ENCODE measurements around the gene UMOD.

The UMOD gene

DNA sequence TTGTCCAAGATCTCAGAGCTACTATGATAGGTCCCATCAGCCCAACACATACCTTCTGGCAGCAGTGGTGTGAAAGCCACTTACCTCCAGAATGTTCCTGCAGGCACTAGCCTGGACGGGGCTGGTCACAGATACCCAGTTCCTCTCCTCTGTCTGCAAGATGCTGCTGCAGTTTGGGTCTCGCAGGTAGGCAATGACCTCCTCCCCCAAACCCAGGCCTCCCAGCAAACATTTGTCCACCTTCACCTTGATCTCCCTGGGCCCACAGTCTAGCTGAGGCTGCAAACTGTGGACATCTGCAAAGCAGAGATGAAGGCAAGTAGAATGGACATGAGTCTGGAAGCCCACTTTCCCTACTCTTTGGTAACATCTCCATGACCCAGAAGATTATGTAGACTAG lies 32.3 kb downstream of the UMOD start:
- TF ChIP-seq TEAD4 (IDR thresholded peaks at IDR 0.05) (no peak), TAF1 (IDR thresholded peaks at IDR 0.05; ENCODE audit: low read depth) (no peak), TCF12 (IDR thresholded peaks at IDR 0.05; ENCODE audit: low read depth) (no peak), NFIC (IDR thresholded peaks at IDR 0.05) (no peak), EP300 (IDR thresholded peaks at IDR 0.05; ENCODE audit: borderline replicate concordance) (no peak), CREB1 (IDR thresholded peaks at IDR 0.05; ENCODE audit: low read depth) (no peak), YY1 (IDR thresholded peaks at IDR 0.05; ENCODE audit: low read depth) (no peak), RAD21 (IDR thresholded peaks at IDR 0.05; ENCODE audit: low read depth) (no peak), CEBPB (IDR thresholded peaks at IDR 0.05) (no peak), EGR1 (IDR thresholded peaks at IDR 0.05) (no peak), ZBTB7A (IDR thresholded peaks at IDR 0.05; ENCODE audit: low read depth) (no peak), FOXM1 (IDR thresholded peaks at IDR 0.05; ENCODE audit: borderline replicate concordance, low read depth) (no peak)
- TF ChIP-seq, protein P1, sequence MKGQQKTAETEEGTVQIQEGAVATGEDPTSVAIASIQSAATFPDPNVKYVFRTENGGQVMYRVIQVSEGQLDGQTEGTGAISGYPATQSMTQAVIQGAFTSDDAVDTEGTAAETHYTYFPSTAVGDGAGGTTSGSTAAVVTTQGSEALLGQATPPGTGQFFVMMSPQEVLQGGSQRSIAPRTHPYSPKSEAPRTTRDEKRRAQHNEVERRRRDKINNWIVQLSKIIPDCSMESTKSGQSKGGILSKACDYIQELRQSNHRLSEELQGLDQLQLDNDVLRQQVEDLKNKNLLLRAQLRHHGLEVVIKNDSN (IDR thresholded peaks at IDR 0.05), result no peak
- TF ChIP-seq, protein P2, sequence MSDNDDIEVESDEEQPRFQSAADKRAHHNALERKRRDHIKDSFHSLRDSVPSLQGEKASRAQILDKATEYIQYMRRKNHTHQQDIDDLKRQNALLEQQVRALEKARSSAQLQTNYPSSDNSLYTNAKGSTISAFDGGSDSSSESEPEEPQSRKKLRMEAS (IDR thresholded peaks at IDR 0.05), result no peak
- TF ChIP-seq, protein P3, sequence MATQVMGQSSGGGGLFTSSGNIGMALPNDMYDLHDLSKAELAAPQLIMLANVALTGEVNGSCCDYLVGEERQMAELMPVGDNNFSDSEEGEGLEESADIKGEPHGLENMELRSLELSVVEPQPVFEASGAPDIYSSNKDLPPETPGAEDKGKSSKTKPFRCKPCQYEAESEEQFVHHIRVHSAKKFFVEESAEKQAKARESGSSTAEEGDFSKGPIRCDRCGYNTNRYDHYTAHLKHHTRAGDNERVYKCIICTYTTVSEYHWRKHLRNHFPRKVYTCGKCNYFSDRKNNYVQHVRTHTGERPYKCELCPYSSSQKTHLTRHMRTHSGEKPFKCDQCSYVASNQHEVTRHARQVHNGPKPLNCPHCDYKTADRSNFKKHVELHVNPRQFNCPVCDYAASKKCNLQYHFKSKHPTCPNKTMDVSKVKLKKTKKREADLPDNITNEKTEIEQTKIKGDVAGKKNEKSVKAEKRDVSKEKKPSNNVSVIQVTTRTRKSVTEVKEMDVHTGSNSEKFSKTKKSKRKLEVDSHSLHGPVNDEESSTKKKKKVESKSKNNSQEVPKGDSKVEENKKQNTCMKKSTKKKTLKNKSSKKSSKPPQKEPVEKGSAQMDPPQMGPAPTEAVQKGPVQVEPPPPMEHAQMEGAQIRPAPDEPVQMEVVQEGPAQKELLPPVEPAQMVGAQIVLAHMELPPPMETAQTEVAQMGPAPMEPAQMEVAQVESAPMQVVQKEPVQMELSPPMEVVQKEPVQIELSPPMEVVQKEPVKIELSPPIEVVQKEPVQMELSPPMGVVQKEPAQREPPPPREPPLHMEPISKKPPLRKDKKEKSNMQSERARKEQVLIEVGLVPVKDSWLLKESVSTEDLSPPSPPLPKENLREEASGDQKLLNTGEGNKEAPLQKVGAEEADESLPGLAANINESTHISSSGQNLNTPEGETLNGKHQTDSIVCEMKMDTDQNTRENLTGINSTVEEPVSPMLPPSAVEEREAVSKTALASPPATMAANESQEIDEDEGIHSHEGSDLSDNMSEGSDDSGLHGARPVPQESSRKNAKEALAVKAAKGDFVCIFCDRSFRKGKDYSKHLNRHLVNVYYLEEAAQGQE (IDR thresholded peaks at IDR 0.05; ENCODE audit: low read depth), result no peak

DNA sequence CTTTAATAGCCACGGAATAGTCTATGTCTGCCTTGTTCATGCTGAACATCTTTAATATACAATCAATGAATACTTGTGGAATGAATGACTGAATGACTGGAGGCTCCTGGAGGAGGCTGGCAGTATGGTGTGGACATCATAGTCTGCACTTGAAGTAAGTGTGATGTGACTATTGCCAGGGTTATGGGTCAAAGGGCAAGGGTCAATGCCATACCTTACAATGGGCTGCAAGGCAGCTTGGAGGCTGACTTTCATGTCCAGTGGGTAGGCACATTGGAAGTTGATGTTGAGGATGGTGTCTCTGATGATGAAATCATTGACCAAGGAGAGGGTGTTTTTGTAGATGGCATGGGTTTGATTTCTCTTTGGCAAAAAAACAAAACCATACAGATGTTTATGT lies 33.1 kb downstream of the UMOD start:
- TF ChIP-seq RAD21 (IDR thresholded peaks at IDR 0.05; ENCODE audit: low read depth) (no peak), TAF1 (IDR thresholded peaks at IDR 0.05; ENCODE audit: low read depth) (no peak), CEBPB (IDR thresholded peaks at IDR 0.05) (no peak), YY1 (IDR thresholded peaks at IDR 0.05; ENCODE audit: low read depth) (no peak), FOXM1 (IDR thresholded peaks at IDR 0.05; ENCODE audit: borderline replicate concordance, low read depth) (no peak), TCF12 (IDR thresholded peaks at IDR 0.05; ENCODE audit: low read depth) (no peak), CREB1 (IDR thresholded peaks at IDR 0.05; ENCODE audit: low read depth) (no peak)
- TF ChIP-seq, protein P3 (IDR thresholded peaks at IDR 0.05; ENCODE audit: low read depth), result no peak
- TF ChIP-seq, protein P1 (IDR thresholded peaks at IDR 0.05), result no peak
- TF ChIP-seq, protein P2 (IDR thresholded peaks at IDR 0.05), result no peak

DNA sequence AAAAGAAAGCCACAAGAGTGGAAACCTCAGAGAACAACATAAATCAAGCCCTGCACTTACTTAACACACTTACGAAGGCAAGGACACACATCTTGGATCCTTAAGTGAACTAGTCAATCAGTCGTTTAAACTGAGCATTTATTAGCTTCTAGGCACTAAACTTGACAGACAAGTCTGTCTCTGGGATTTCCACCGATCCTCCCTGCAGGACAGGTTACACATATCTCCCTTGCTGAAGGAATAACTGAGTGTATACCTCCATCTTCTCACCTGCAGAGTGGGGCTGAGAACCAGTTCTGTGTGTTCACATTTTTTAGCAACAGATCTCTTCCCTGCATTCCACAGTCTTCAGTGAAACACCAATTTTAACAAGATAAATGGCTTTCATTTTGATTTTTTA lies 34.1 kb downstream of the UMOD start:
- TF ChIP-seq EP300 (IDR thresholded peaks at IDR 0.05; ENCODE audit: borderline replicate concordance) (no peak), YY1 (IDR thresholded peaks at IDR 0.05; ENCODE audit: low read depth) (no peak), RAD21 (IDR thresholded peaks at IDR 0.05; ENCODE audit: low read depth) (no peak), FOXM1 (IDR thresholded peaks at IDR 0.05; ENCODE audit: borderline replicate concordance, low read depth) (no peak), CREB1 (IDR thresholded peaks at IDR 0.05; ENCODE audit: low read depth) (no peak), CEBPB (IDR thresholded peaks at IDR 0.05) (no peak), EGR1 (IDR thresholded peaks at IDR 0.05) (no peak), ZBTB7A (IDR thresholded peaks at IDR 0.05; ENCODE audit: low read depth) (no peak), NFIC (IDR thresholded peaks at IDR 0.05) (no peak), TEAD4 (IDR thresholded peaks at IDR 0.05) (no peak), TCF12 (IDR thresholded peaks at IDR 0.05; ENCODE audit: low read depth) (no peak), TAF1 (IDR thresholded peaks at IDR 0.05; ENCODE audit: low read depth) (no peak)
- TF ChIP-seq, protein P2 (IDR thresholded peaks at IDR 0.05), result no peak
- TF ChIP-seq, protein P3 (IDR thresholded peaks at IDR 0.05; ENCODE audit: low read depth), result no peak
- TF ChIP-seq, protein P1 (IDR thresholded peaks at IDR 0.05), result no peak

DNA sequence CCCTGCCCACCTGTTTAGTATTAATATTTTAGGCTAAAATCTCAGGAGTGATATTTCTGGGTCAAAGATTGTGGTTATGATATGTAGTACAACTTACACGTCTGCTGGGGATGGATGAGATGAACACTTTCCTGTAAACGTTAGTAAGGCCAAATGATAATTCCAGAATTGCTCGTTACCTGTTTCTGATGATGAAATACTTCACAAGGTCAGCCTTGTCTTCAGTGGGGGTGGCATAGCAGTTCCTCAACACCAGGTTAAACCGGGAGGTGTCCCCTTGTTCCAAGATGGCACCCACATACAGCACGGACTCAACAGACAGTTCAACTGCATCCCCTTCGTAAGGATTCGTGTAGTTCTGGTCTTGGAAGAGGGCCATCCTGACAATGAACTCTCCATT lies 34.5 kb downstream of the UMOD start:
- no peak for TF ChIP-seq NFIC (IDR thresholded peaks at IDR 0.05)
- TF ChIP-seq, protein P3 (IDR thresholded peaks at IDR 0.05; ENCODE audit: low read depth), result no peak
- no peak for TF ChIP-seq YY1 (IDR thresholded peaks at IDR 0.05; ENCODE audit: low read depth)
- TF ChIP-seq EP300 (IDR thresholded peaks at IDR 0.05; ENCODE audit: borderline replicate concordance), result no peak
- no peak for TF ChIP-seq TCF12 (IDR thresholded peaks at IDR 0.05; ENCODE audit: low read depth)
- TF ChIP-seq, protein P1 (IDR thresholded peaks at IDR 0.05), result no peak
- no peak for TF ChIP-seq TAF1 (IDR thresholded peaks at IDR 0.05; ENCODE audit: low read depth)
- TF ChIP-seq EGR1 (IDR thresholded peaks at IDR 0.05), result no peak
- no peak for TF ChIP-seq TEAD4 (IDR thresholded peaks at IDR 0.05)
- TF ChIP-seq, protein P2 (IDR thresholded peaks at IDR 0.05), result no peak
- no peak for TF ChIP-seq CEBPB (IDR thresholded peaks at IDR 0.05)
- TF ChIP-seq CREB1 (IDR thresholded peaks at IDR 0.05; ENCODE audit: low read depth), result no peak
- no peak for TF ChIP-seq ZBTB7A (IDR thresholded peaks at IDR 0.05; ENCODE audit: low read depth)
- no peak for TF ChIP-seq FOXM1 (IDR thresholded peaks at IDR 0.05; ENCODE audit: borderline replicate concordance, low read depth)
- TF ChIP-seq RAD21 (IDR thresholded peaks at IDR 0.05; ENCODE audit: low read depth), result no peak

Measured in Ishikawa (cell line).